Liver (tissue), 3 donors: ENCODE data around the gene SRRM2.

ENCODE experiments used
- EGR1 ChIP-seq, 2 donors: IDR thresholded peaks; 2 replicates each; pipeline ENCODE4 v1.6.1; 2016 to 2018; ENCODE audit warnings: antibody characterized with exemption in 2 of 2, low read depth in 2 of 2
- HNF4G ChIP-seq: IDR thresholded peaks from 2 replicates; pipeline ENCODE4 v1.6.1; 2016; ENCODE audit warnings: antibody characterized with exemption
- JUND ChIP-seq, 2 donors: IDR thresholded peaks; 2 replicates each; pipeline ENCODE4 v1.6.1; 2016; ENCODE audit warnings: antibody characterized with exemption in 2 of 2
- NR2F2 ChIP-seq: IDR thresholded peaks from 2 replicates; pipeline ENCODE4 v1.6.1; 2016; ENCODE audit warnings: antibody characterized with exemption
- RAD21 ChIP-seq, 2 donors: IDR thresholded peaks; 2 replicates each; pipeline ENCODE4 v1.6.1; 2016; ENCODE audit warnings: antibody characterized with exemption in 2 of 2, mild to moderate bottlenecking in 2 of 2
- SP1 ChIP-seq: IDR thresholded peaks from 2 replicates; pipeline ENCODE4 v1.6.1; 2018; ENCODE audit warnings: antibody characterized with exemption, mild to moderate bottlenecking
- TAF1 ChIP-seq: conservative IDR thresholded peaks from 2 replicates; pipeline ENCODE4 v1.6.1; 2016; ENCODE audit warnings: antibody characterized with exemption, mild to moderate bottlenecking
- YY1 ChIP-seq: IDR thresholded peaks from 2 replicates; pipeline ENCODE4 v1.6.1; 2016; ENCODE audit warnings: antibody characterized with exemption, mild to moderate bottlenecking
- TF ChIP-seq, protein P1 (sequence below): fragments of 150-350 bp; IDR thresholded peaks from 2 replicates; pipeline ENCODE4 v1.5.1; 2017; ENCODE audit warnings: improper control_type of control experiment, low read depth, low read length; ENCODE audit not compliant: missing input control
- TF ChIP-seq, protein P2 (sequence below): IDR thresholded peaks from 2 replicates; pipeline ENCODE4 v1.6.1; 2016; ENCODE audit warnings: antibody characterized with exemption, mild to moderate bottlenecking
- TF ChIP-seq, protein P3 (sequence below): IDR thresholded peaks from 2 replicates; pipeline ENCODE4 v1.6.1; 2016; ENCODE audit warnings: antibody characterized with exemption
- TF ChIP-seq, protein P4 (sequence below): IDR thresholded peaks from 2 replicates; pipeline ENCODE4 v1.6.1; 2016; ENCODE audit warnings: antibody characterized with exemption
- donor health status: healthy.
- donor health status: healthy.

DNA sequence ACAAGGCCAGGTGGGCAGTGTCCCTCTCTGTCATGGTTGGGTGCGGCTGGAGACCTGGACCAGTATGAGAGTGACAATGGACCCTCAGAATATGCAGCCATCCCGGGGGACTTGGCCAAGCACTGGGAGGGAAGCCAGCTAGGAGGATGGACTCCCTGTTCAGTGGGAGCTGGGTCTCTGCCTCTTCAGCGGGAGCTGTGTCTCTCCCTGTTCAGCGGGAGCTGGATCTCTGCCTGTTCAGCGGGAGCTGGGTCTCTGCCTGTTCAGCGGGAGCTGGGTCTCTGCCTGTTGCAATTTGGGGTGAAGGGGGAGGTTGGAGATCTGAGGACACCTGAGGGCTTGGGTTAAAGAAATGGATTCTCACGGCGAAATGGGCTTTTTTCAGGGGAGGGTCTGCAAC, 38.7 kb downstream of the SRRM2 start:
- TF ChIP-seq SP1 (no peak), RAD21 (IDR thresholded peaks at IDR 0.05) (no peak), YY1 (no peak), TAF1 (no peak), HNF4G (no peak), NR2F2 (no peak), JUND (IDR thresholded peaks at IDR 0.05) (no peak), EGR1 (IDR thresholded peaks at IDR 0.05; ENCODE audit: low read depth in 2 of 2) (no peak)
- TF ChIP-seq, protein P1, sequence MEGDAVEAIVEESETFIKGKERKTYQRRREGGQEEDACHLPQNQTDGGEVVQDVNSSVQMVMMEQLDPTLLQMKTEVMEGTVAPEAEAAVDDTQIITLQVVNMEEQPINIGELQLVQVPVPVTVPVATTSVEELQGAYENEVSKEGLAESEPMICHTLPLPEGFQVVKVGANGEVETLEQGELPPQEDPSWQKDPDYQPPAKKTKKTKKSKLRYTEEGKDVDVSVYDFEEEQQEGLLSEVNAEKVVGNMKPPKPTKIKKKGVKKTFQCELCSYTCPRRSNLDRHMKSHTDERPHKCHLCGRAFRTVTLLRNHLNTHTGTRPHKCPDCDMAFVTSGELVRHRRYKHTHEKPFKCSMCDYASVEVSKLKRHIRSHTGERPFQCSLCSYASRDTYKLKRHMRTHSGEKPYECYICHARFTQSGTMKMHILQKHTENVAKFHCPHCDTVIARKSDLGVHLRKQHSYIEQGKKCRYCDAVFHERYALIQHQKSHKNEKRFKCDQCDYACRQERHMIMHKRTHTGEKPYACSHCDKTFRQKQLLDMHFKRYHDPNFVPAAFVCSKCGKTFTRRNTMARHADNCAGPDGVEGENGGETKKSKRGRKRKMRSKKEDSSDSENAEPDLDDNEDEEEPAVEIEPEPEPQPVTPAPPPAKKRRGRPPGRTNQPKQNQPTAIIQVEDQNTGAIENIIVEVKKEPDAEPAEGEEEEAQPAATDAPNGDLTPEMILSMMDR = no peak
- TF ChIP-seq, protein P2, sequence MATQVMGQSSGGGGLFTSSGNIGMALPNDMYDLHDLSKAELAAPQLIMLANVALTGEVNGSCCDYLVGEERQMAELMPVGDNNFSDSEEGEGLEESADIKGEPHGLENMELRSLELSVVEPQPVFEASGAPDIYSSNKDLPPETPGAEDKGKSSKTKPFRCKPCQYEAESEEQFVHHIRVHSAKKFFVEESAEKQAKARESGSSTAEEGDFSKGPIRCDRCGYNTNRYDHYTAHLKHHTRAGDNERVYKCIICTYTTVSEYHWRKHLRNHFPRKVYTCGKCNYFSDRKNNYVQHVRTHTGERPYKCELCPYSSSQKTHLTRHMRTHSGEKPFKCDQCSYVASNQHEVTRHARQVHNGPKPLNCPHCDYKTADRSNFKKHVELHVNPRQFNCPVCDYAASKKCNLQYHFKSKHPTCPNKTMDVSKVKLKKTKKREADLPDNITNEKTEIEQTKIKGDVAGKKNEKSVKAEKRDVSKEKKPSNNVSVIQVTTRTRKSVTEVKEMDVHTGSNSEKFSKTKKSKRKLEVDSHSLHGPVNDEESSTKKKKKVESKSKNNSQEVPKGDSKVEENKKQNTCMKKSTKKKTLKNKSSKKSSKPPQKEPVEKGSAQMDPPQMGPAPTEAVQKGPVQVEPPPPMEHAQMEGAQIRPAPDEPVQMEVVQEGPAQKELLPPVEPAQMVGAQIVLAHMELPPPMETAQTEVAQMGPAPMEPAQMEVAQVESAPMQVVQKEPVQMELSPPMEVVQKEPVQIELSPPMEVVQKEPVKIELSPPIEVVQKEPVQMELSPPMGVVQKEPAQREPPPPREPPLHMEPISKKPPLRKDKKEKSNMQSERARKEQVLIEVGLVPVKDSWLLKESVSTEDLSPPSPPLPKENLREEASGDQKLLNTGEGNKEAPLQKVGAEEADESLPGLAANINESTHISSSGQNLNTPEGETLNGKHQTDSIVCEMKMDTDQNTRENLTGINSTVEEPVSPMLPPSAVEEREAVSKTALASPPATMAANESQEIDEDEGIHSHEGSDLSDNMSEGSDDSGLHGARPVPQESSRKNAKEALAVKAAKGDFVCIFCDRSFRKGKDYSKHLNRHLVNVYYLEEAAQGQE = no peak
- TF ChIP-seq, protein P3, sequence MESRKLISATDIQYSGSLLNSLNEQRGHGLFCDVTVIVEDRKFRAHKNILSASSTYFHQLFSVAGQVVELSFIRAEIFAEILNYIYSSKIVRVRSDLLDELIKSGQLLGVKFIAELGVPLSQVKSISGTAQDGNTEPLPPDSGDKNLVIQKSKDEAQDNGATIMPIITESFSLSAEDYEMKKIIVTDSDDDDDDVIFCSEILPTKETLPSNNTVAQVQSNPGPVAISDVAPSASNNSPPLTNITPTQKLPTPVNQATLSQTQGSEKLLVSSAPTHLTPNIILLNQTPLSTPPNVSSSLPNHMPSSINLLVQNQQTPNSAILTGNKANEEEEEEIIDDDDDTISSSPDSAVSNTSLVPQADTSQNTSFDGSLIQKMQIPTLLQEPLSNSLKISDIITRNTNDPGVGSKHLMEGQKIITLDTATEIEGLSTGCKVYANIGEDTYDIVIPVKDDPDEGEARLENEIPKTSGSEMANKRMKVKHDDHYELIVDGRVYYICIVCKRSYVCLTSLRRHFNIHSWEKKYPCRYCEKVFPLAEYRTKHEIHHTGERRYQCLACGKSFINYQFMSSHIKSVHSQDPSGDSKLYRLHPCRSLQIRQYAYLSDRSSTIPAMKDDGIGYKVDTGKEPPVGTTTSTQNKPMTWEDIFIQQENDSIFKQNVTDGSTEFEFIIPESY = no peak
- TF ChIP-seq, protein P4, sequence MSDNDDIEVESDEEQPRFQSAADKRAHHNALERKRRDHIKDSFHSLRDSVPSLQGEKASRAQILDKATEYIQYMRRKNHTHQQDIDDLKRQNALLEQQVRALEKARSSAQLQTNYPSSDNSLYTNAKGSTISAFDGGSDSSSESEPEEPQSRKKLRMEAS = no peak
